Cardiac atrium fibroblast (primary cell): ENCODE measurements around the gene RABEP1. TPM values are rescaled to one million over a fixed set of nuclear protein-coding genes. Genes with fewer than 3 reads are reported as not detected.

Experiments
- total RNA-seq: library from RNA; depleted of rRNA; stranded (reverse); fragments of >200 nt; gene quantifications from 2 replicates; pipeline ENCODE4 v1.2.3, GENCODE V29; 2015

The RABEP1 gene
- 21.3 and 24.5 TPM in 2 replicates for total RNA-seq

GRCh38 chr17:5281814-5282641 lies at the start of gene RABEP1:
TSS of gene RABEP1 (plus strand) at chr17:5282284. CDS start at chr17:5282487, 203 bp downstream.

GRCh38 chr17:5234645-5235576 lies 47.2 kb upstream of the RABEP1 start, which contains the start of gene SCIMP:
TSS of gene SCIMP (minus strand) at chr17:5234860. CDS start at chr17:5234755, 105 bp downstream.

DNA sequence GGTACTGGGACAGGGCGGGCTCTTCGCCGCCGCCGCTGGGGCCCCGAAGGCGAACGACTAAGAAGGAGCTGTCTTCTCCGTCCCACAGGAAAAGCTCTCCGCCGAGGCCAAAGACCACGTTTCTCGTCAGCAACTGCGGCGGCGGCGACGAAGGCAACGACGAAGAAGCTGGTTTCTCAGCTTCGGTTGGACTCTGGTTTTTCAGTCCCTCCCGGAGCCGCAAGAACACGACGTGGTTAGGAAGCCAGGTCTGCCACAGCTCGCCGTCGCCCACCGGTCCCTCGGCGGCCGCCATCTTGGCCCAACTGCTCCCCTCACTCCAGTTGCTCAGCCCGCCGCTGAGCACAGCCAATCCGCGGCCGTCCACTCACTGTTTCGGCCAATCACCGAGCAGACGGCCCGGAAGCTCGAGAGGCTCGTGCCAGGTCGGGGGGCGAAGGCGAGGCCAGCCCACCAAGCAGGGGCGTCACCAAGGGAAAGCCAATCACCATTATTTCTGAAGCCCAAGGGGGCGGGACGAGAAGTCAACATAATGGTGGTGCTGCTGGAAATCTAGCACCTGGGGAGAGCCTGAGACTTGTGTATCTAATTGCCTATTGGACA lies 137.4 kb downstream of the RABEP1 start, which contains the start of gene NUP88:
NUP88 (minus strand) TSS at position 307 of the 603 bp plus-strand sequence; CDS start at position 295, 12 bp downstream.

DNA sequence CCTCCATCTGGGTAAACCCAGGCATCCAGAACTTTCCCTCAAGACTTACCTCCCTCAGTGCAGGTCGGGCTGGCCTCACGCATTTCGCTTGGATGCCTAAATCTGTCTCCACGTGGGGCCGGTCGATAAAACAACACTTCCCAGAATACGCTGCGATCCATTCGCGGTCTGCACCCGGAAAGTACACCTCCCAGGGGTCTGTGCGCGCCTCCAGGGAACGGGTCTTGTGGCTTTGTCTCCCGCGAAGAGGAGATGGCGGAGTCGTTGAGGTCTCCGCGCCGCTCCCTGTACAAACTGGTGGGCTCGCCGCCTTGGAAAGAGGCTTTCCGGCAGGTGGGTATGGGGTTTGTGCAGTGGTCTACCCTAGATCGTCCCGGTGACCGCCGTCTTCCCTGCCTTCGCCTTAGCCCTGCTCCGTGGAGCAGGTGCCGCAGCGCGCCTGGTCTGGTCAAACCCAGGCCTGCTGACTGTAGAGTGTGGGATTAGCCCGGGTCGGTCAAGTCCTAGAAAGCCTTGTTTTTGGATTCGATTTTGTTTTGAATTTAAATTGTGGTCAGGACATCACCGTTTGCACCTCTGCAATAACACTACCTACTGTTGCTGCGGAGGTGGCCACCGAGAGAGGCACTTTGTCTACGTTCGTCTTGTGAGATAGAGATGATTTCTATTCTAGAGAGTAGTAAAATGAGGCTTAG lies 138.0 kb downstream of the RABEP1 start, which contains the start of gene RPAIN:
RPAIN (plus strand) TSS at position 224 of the 695 bp plus-strand sequence; CDS start at position 253, 29 bp downstream.

Other genes starting within 250 kb of the RABEP1 start
- 0.18 TPM in 1 of 2 replicates, not detected in the other for gene SLC52A1, start 246.9 kb upstream of the RABEP1 start, total RNA-seq
- gene ZFP3, start 203.8 kb upstream of the RABEP1 start, total RNA-seq = 0.72 and 0.81 TPM in 2 replicates
- gene ZNF232, start 170.4 kb upstream of the RABEP1 start, total RNA-seq = 3.1 and 6.5 TPM in 2 replicates
- not detected in 2 replicates for gene USP6, start 166.3 kb upstream of the RABEP1 start, total RNA-seq
- 2.3 and 3.1 TPM in 2 replicates for gene ZNF594, start 90.4 kb upstream of the RABEP1 start, total RNA-seq
- not detected in 2 replicates for gene SCIMP, start 47.4 kb upstream of the RABEP1 start, total RNA-seq
- gene NUP88, start 137.4 kb downstream of the RABEP1 start, total RNA-seq = 30.0 and 36.5 TPM in 2 replicates
- 5.7 and 9.6 TPM in 2 replicates for gene RPAIN, start 137.9 kb downstream of the RABEP1 start, total RNA-seq
- 143 and 145 TPM in 2 replicates for gene C1QBP, start 156.9 kb downstream of the RABEP1 start, total RNA-seq
- 4.2 and 6.2 TPM in 2 replicates for gene DHX33, start 186.7 kb downstream of the RABEP1 start, total RNA-seq
- gene DERL2, start 203.9 kb downstream of the RABEP1 start, total RNA-seq = 21.3 and 28.5 TPM in 2 replicates
- gene MIS12, start 204.3 kb downstream of the RABEP1 start, total RNA-seq = 10.1 and 16.2 TPM in 2 replicates